ENCODE data around the gene RGS6.

RGS6 gene

GRCh38 chr14:72129291-72129690, 197.1 kb downstream of the RGS6 start:
- no peaks in the 10 kb centered on the region for H4K20me1 ChIP-seq (ENCODE audit: insufficient read depth)
- H2AFZ ChIP-seq (ENCODE audit: low read depth) = no peak overlapping the region
- H3K27me3 ChIP-seq (ENCODE audit: insufficient read depth, low read depth) = no peaks in the 10 kb centered on the region
- no peak for TF ChIP-seq CTCF (conservative IDR thresholded peaks at IDR 0.05; ENCODE audit: low read depth, low read length)
- H3K9ac ChIP-seq = no peak overlapping the region
- no peaks in the 10 kb centered on the region for H3K79me2 ChIP-seq (ENCODE audit: insufficient read depth, low read depth)
- H3K36me3 ChIP-seq (ENCODE audit: insufficient read depth) = no peaks in the 10 kb centered on the region
- no peaks in the 10 kb centered on the region for H3K4me1 ChIP-seq (ENCODE audit: low read depth, poor library complexity, severe bottlenecking)
- H3K4me2 ChIP-seq = no peak overlapping the region
- H3K27ac ChIP-seq = no peak overlapping the region
- no peak overlapping the region for H3K4me3 ChIP-seq (IDR thresholded peaks at IDR 0.05; ENCODE audit: insufficient read depth, low read depth, low read length)

GRCh38 chr14:72141084-72141483, 208.9 kb downstream of the RGS6 start:
- Histone ChIP-seq H3K27me3 (ENCODE audit: insufficient read depth, low read depth) (no peaks in the 10 kb centered on the region), H3K4me2 (no peak overlapping the region), H3K9ac (no peak overlapping the region), H3K4me1 (ENCODE audit: low read depth, poor library complexity, severe bottlenecking) (no peaks in the 10 kb centered on the region), H4K20me1 (ENCODE audit: insufficient read depth) (no peaks in the 10 kb centered on the region), H3K27ac (no peak overlapping the region), H2AFZ (ENCODE audit: low read depth) (no peak overlapping the region), H3K79me2 (ENCODE audit: insufficient read depth, low read depth) (no peaks in the 10 kb centered on the region), H3K36me3 (ENCODE audit: insufficient read depth) (no peaks in the 10 kb centered on the region), H3K4me3 (IDR thresholded peaks at IDR 0.05; ENCODE audit: insufficient read depth, low read depth, low read length) (no peak overlapping the region)
- TF ChIP-seq CTCF (conservative IDR thresholded peaks at IDR 0.05; ENCODE audit: low read depth, low read length) = no peak

- Histone ChIP-seq H3K4me3 (IDR thresholded peaks at IDR 0.05; ENCODE audit: insufficient read depth, low read depth, low read length) (no peak overlapping the region), H3K4me2 (no peak overlapping the region), H3K27ac (no peak overlapping the region), H2AFZ (ENCODE audit: low read depth) (no peak overlapping the region), H3K4me1 (ENCODE audit: low read depth, poor library complexity, severe bottlenecking) (no peaks in the 10 kb centered on the region), H3K79me2 (ENCODE audit: insufficient read depth, low read depth) (no peaks in the 10 kb centered on the region), H3K36me3 (ENCODE audit: insufficient read depth) (no peaks in the 10 kb centered on the region), H4K20me1 (ENCODE audit: insufficient read depth) (no peaks in the 10 kb centered on the region), H3K9ac (no peak overlapping the region), H3K27me3 (ENCODE audit: insufficient read depth, low read depth) (no peaks in the 10 kb centered on the region)
- TF ChIP-seq CTCF (conservative IDR thresholded peaks at IDR 0.05; ENCODE audit: low read depth, low read length) = no peak
Measured at GRCh38 chr14:72142328-72142727, 210.1 kb downstream of the RGS6 start.

GRCh38 chr14:72146241-72146640, 214.0 kb downstream of the RGS6 start:
- Histone ChIP-seq H3K4me2 (no peak overlapping the region), H3K79me2 (ENCODE audit: insufficient read depth, low read depth) (no peaks in the 10 kb centered on the region)

More at GRCh38 chr14:72146241-72146640, 214.0 kb downstream of the RGS6 start:
- Histone ChIP-seq H3K27me3 (ENCODE audit: insufficient read depth, low read depth) (no peaks in the 10 kb centered on the region), H3K4me1 (ENCODE audit: low read depth, poor library complexity, severe bottlenecking) (no peaks in the 10 kb centered on the region), H3K27ac (no peak overlapping the region), H3K4me3 (IDR thresholded peaks at IDR 0.05; ENCODE audit: insufficient read depth, low read depth, low read length) (no peak overlapping the region), H2AFZ (ENCODE audit: low read depth) (no peak overlapping the region), H3K36me3 (ENCODE audit: insufficient read depth) (no peaks in the 10 kb centered on the region), H3K9ac (no peak overlapping the region), H4K20me1 (ENCODE audit: insufficient read depth) (no peaks in the 10 kb centered on the region)
- no peak for TF ChIP-seq CTCF (conservative IDR thresholded peaks at IDR 0.05; ENCODE audit: low read depth, low read length)
